Spleen (tissue), 7 donors: ENCODE measurements around the gene C5orf58.

Source experiments
- POLR2A ChIP-seq, 3 donors: fragments of 450-650 bp; IDR thresholded peaks; one replicate each; pipeline ENCODE4 v1.5.1; 2017; ENCODE audit warnings: antibody characterized with exemption in 3 of 3, mild to moderate bottlenecking in 1 of 3
- POLR2AphosphoS5 ChIP-seq, 3 donors: sonication (generic); formaldehyde crosslinking; IDR thresholded peaks; one replicate each; pipeline ENCODE4 v1.5.1; 2017; ENCODE audit warnings: antibody characterized with exemption in 3 of 3
- TF ChIP-seq, protein P1 (sequence below), 11 experiments: fragments of 200-600 bp in 7 of 11; fragments of 450-650 bp in 4 of 11; sonication (generic) in 4 of 11; IDR thresholded peaks in 8 of 11; conservative IDR thresholded peaks in 3 of 11; 1 replicate in 7 of 11; 2 replicates in 4 of 11; pipeline versions ENCODE4 v1.4.0 to v1.8.0; 2016 to 2021; ENCODE audit warnings: antibody characterized with exemption in 11 of 11, inconsistent platforms in 4 of 11, mild to moderate bottlenecking in 1 of 11
- donor health status: DM: no; HTN: no; CAD: no; lungs with moderate emphysema.
- donor health status: DM: no; HTN: no; CAD: no.
- donor health status: DM: no; HTN: no; CAD: no.

- TF ChIP-seq POLR2A (IDR thresholded peaks at IDR 0.05) (no peak), POLR2AphosphoS5 (IDR thresholded peaks at IDR 0.05) (no peak)
- TF ChIP-seq, protein P1, sequence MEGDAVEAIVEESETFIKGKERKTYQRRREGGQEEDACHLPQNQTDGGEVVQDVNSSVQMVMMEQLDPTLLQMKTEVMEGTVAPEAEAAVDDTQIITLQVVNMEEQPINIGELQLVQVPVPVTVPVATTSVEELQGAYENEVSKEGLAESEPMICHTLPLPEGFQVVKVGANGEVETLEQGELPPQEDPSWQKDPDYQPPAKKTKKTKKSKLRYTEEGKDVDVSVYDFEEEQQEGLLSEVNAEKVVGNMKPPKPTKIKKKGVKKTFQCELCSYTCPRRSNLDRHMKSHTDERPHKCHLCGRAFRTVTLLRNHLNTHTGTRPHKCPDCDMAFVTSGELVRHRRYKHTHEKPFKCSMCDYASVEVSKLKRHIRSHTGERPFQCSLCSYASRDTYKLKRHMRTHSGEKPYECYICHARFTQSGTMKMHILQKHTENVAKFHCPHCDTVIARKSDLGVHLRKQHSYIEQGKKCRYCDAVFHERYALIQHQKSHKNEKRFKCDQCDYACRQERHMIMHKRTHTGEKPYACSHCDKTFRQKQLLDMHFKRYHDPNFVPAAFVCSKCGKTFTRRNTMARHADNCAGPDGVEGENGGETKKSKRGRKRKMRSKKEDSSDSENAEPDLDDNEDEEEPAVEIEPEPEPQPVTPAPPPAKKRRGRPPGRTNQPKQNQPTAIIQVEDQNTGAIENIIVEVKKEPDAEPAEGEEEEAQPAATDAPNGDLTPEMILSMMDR (IDR thresholded peaks at IDR 0.05 in 8 of 11, conservative IDR thresholded peaks at IDR 0.05 in 3 of 11), result no peak
Observed at GRCh38 chr5:170252720-170253350, 20.1 kb downstream of the C5orf58 start.
